B cell (primary cell): ENCODE results near the gene PARD6G. TPM values are rescaled to one million over a fixed set of nuclear protein-coding genes. Genes with fewer than 3 reads are reported as not detected.

Experiments
- ATAC-seq: fragments of 200-7000 bp; cut with Tn5 transposase; one replicate; pipeline ENCODE4 v1.10.0; 2021; ENCODE audit warnings: low read depth, mild to moderate bottlenecking, moderate number of reproducible peaks, moderate library complexity
- CTCF ChIA-PET: fragments of 350-600 bp; sonication (Branson Sonifier 250); formaldehyde crosslinking; loops from one replicate; lab custom pipeline; 2021; ENCODE audit warnings: antibody characterized with exemption, inconsistent platforms; lab: Charles Lee
- POLR2A ChIA-PET: fragments of 350-600 bp; sonication (Branson Sonifier 250); formaldehyde crosslinking; loops from one replicate; lab custom pipeline; 2021; ENCODE audit warnings: antibody characterized with exemption; lab: Charles Lee
- DNase-seq: peaks from one replicate; pipeline ENCODE4 v3.0.0; 2013
- H2AFZ ChIP-seq: 2 replicates; pipeline ENCODE4 v1.6.1; 2012; ENCODE audit warnings: mild to moderate bottlenecking, low read depth, low read length; ENCODE audit not compliant: insufficient read depth, poor library complexity, severe bottlenecking
- H3K27ac ChIP-seq, 2 donors: 1 replicate in 1 of 2; 2 replicates in 1 of 2; pipeline ENCODE4 v1.5.1; 2012 to 2013; ENCODE audit warnings: low read length in 2 of 2, mild to moderate bottlenecking in 2 of 2, moderate library complexity in 1 of 2
- H3K27me3 ChIP-seq, 4 experiments: fragments of 200-600 bp in 1 of 4; sonication (generic) in 1 of 4; replicated peaks in 1 of 4; 1 replicate in 2 of 4; 2 replicates in 2 of 4; pipeline versions ENCODE4 v1.6.1 to v1.7.0; 2013 to 2016; ENCODE audit warnings: low read length in 3 of 4, mild to moderate bottlenecking in 2 of 4, mixed read lengths in 1 of 4, moderate library complexity in 1 of 4; ENCODE audit not compliant: insufficient read depth in 4 of 4, control insufficient read depth in 3 of 4; ENCODE audit errors: control extremely low read depth in 1 of 4
- H3K36me3 ChIP-seq, 2 experiments: replicated peaks in 1 of 2; 1 replicate in 1 of 2; 2 replicates in 1 of 2; pipeline versions ENCODE4 v1.6.1 to v1.7.1; 2013; ENCODE audit warnings: low read length in 1 of 2; ENCODE audit not compliant: insufficient read depth in 2 of 2, control insufficient read depth in 1 of 2; ENCODE audit errors: control extremely low read depth in 1 of 2, extremely low read depth in 1 of 2
- H3K4me1 ChIP-seq, 2 donors: fragments of 200-600 bp in 1 of 2; sonication (generic) in 1 of 2; 1 replicate in 1 of 2; 2 replicates in 1 of 2; pipeline versions ENCODE4 v1.5.1 to v1.6.1; 2013 to 2017; ENCODE audit warnings: low read length in 2 of 2; ENCODE audit not compliant: control insufficient read depth in 2 of 2, insufficient read depth in 2 of 2
- H3K4me2 ChIP-seq: replicated peaks from 2 replicates; pipeline ENCODE3; 2012; ENCODE audit warnings: mild to moderate bottlenecking, low read depth, low read length; ENCODE audit not compliant: poor library complexity, severe bottlenecking
- H3K4me3 ChIP-seq, 5 experiments: fragments of 200-600 bp in 1 of 5; sonication (generic) in 1 of 5; 1 replicate in 3 of 5; 2 replicates in 2 of 5; pipeline versions ENCODE4 v1.5.1 to v1.7.0; 2011 to 2016; ENCODE audit warnings: low read length in 4 of 5, mild to moderate bottlenecking in 4 of 5, low read depth in 2 of 5, control low read depth in 1 of 5, moderate library complexity in 1 of 5; ENCODE audit not compliant: insufficient read depth in 1 of 5; ENCODE audit errors: control extremely low read depth in 1 of 5, extremely low read depth in 1 of 5
- H3K79me2 ChIP-seq: fragments of 200-600 bp; sonication (generic); one replicate; pipeline ENCODE4 v1.6.0; 2016; ENCODE audit warnings: low read length; ENCODE audit not compliant: control insufficient read depth, insufficient read depth
- H3K9ac ChIP-seq: fragments of 200-600 bp; sonication (generic); 2 replicates; pipeline ENCODE4 v1.6.1; 2017; ENCODE audit warnings: mild to moderate bottlenecking, low read length, moderate library complexity
- H3K9me3 ChIP-seq, 3 donors: one replicate each; pipeline versions ENCODE4 v1.6.1 to v1.7.1; 2013; ENCODE audit warnings: low read length in 2 of 3; ENCODE audit not compliant: control insufficient read depth in 2 of 3, insufficient read depth in 1 of 3; ENCODE audit errors: control extremely low read depth in 1 of 3
- H4K20me1 ChIP-seq: 2 replicates; pipeline ENCODE4 v1.6.0; 2012; ENCODE audit warnings: mild to moderate bottlenecking, low read length; ENCODE audit not compliant: insufficient read depth, control insufficient read depth, poor library complexity, severe bottlenecking
- H3K27ac Mint-ChIP-seq: one replicate; pipeline ENCODE4 v1.8.0; 2021; ENCODE audit warnings: mixed read lengths
- H3K27me3 Mint-ChIP-seq: one replicate; pipeline ENCODE4 v1.8.0; 2021; ENCODE audit warnings: mixed read lengths
- H3K4me1 Mint-ChIP-seq: one replicate; pipeline ENCODE4 v1.8.0; 2021; ENCODE audit warnings: mixed read lengths
- H3K4me3 Mint-ChIP-seq: one replicate; pipeline ENCODE4 v1.8.0; 2021; ENCODE audit warnings: mixed read lengths
- H3K9me3 Mint-ChIP-seq: one replicate; pipeline ENCODE4 v1.8.0; 2022; ENCODE audit warnings: mixed read lengths; ENCODE audit not compliant: insufficient read depth
- EZH2 ChIP-seq: IDR thresholded peaks from 2 replicates; pipeline ENCODE4 v1.6.1; 2012; ENCODE audit warnings: borderline replicate concordance, low read depth, mild to moderate bottlenecking, moderate library complexity, low read length; ENCODE audit not compliant: insufficient read depth, poor library complexity, severe bottlenecking
- WGBS: methylation state at CpG from one replicate; pipeline ENCODE4 v1.1.5; 2013; ENCODE audit warnings: missing lambda C conversion rate; ENCODE audit not compliant: insufficient coverage; 5-methylcytosine and 5-hydroxymethylcytosine counted together
- intact Hi-C: fragments of 100-400 bp; cut with micrococcal nuclease; formaldehyde crosslinking; loops from one replicate; pipeline ENCODE4 v1.10.0; 2022
- polyA plus RNA-seq: library from polyadenylated mRNA; depleted of rRNA; stranded (reverse); fragments of >200 nt; gene quantifications from 2 replicates; pipeline ENCODE4 v1.2.3, GENCODE V29; 2012
- total RNA-seq, 2 donors: library from RNA; stranded (reverse); fragments of 120-200 nt in 1 of 2; gene quantifications; 1 replicate in 1 of 2; 2 replicates in 1 of 2; pipeline versions ENCODE4 v1.2.3 to v1.2.4, GENCODE V29; 2013 to 2022
- TF ChIP-seq, protein P1 (sequence below): fragments of 200-600 bp; IDR thresholded peaks from one replicate; pipeline ENCODE4 v1.8.0; 2022; ENCODE audit warnings: antibody characterized with exemption, mild to moderate bottlenecking

The PARD6G gene
- total and polyA plus RNA-seq, 2 donors (not counting 1 experiment from before 2014, with no cell fraction given): not detected

DNA sequence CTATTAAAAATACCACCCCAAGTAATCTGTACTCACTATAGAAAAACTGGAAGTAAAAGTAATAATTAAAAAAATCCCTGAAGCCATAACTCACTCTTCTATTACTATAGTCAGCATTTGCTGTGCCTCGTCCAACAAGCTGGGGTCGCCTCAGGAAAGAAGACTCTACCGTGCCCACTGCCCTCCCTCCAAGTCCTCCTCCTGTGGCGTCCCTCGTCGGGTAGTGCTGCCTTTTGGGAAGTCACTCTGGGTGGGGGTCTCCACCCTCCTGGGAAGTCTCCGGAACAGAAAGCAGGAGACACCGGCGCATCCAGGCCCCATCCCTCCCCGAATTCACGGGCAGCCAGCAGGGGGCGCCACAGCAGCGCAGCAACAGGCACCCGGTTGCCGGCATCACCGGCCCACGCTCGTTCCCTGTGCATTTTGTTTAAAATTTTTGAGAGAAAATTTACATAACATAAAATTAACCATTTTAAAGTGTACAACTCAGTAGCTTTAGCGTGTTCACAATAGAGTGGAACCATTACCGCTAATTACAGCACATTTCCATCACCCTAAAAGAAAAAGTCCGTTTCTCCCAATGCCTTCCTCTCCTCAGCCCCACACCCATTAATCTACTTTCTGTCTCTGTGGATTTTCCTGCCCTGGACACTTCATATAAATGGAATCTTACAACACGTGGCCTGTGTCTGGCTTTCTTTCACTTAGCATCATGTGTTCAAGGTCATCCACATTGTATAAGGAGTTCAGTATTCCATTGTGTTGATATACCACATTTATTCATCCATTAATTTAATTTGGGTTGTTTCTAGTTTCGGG lies 76.1 kb downstream of the PARD6G start:
- H3K9ac ChIP-seq: no peak overlapping the region
- H3K27ac ChIP-seq: no peak overlapping the region
- H3K27me3 ChIP-seq: peaks cover 0 to 26% (median 12%) of the 10 kb centered on the region in 4 experiments
- H3K36me3 ChIP-seq: no peaks in the 10 kb centered on the region
- H2AFZ ChIP-seq: no peak overlapping the region
- no peaks in the 10 kb centered on the region for H3K79me2 ChIP-seq
- CTCF ChIA-PET: no interaction called here
- TF ChIP-seq EZH2: no peak
- TF ChIP-seq, protein P1, sequence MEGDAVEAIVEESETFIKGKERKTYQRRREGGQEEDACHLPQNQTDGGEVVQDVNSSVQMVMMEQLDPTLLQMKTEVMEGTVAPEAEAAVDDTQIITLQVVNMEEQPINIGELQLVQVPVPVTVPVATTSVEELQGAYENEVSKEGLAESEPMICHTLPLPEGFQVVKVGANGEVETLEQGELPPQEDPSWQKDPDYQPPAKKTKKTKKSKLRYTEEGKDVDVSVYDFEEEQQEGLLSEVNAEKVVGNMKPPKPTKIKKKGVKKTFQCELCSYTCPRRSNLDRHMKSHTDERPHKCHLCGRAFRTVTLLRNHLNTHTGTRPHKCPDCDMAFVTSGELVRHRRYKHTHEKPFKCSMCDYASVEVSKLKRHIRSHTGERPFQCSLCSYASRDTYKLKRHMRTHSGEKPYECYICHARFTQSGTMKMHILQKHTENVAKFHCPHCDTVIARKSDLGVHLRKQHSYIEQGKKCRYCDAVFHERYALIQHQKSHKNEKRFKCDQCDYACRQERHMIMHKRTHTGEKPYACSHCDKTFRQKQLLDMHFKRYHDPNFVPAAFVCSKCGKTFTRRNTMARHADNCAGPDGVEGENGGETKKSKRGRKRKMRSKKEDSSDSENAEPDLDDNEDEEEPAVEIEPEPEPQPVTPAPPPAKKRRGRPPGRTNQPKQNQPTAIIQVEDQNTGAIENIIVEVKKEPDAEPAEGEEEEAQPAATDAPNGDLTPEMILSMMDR: peak; percentile 54
- peaks cover 0 to 3% of the 10 kb centered on the region in 2 donors for H3K4me1 ChIP-seq
- ATAC-seq: no peak
- Mint-ChIP-seq H3K27ac (no peak overlapping the region), H3K9me3 (no peaks in the 10 kb centered on the region), H3K4me3 (no peak overlapping the region), H3K27me3 (peaks cover 57% of the 10 kb centered on the region), H3K4me1 (peaks cover 4% of the 10 kb centered on the region)
- H3K9me3 ChIP-seq: peaks cover 0 to 17% (median 0%) of the 10 kb centered on the region in 3 donors
- whole genome bisulfite sequencing: 41% methylated on average over 8 of the region's 23 CpGs
- no peak overlapping the region for H3K4me2 ChIP-seq
- POLR2A ChIA-PET: no interaction called here
- H4K20me1 ChIP-seq: no peaks in the 10 kb centered on the region
- no peak overlapping the region for H3K4me3 ChIP-seq
- intact Hi-C loops: no loop called here
- DNase-seq: no peak

DNA sequence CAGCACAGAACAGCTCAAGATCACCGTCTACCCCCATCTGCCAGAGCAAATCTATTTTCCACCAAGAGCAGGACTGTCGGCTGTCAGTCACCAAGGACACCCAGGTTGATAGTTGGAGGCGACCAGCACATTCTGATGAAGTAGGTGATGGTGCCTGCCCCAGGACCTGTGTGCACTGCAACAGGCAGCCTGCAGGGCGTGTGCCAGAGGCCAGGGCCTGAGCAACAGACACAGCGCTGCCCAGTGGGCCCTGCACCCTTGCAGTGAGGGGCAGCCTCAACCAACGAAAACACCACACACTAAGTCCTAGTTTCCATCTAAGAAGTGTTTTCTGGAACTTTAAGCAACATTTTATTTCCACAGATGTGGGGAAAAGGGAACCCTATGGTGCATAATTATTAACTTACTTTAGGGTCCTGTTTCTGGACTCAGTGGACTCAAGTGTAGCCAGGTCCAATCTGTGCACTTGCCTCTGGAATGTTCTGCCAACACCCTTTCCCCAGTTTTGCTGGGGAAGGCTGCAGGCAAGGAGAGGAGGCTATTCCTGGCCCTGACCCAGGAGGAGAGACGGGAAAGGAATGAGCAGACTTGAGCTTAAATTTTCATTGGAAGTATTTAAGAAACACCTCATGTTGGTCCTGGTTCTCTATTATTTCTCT lies 76.8 kb downstream of the PARD6G start:
- ChIA-PET POLR2A (no interaction called here), CTCF (no interaction called here)
- WGBS: 96% methylated on average over 3 of the region's 7 CpGs
- Mint-ChIP-seq H3K4me3 (no peak overlapping the region), H3K4me1 (peaks cover 4% of the 10 kb centered on the region), H3K27ac (no peak overlapping the region), H3K27me3 (peaks cover 50% of the 10 kb centered on the region), H3K9me3 (no peaks in the 10 kb centered on the region)
- TF ChIP-seq EZH2: no peak
- TF ChIP-seq, protein P1: no peak
- no peak overlapping the region for H2AFZ ChIP-seq
- peaks cover 0 to 3% of the 10 kb centered on the region in 2 donors for H3K4me1 ChIP-seq
- no peak overlapping the region for H3K4me3 ChIP-seq
- H3K4me2 ChIP-seq: no peak overlapping the region
- H3K27me3 ChIP-seq: peaks cover 0 to 26% (median 12%) of the 10 kb centered on the region in 4 experiments
- H3K36me3 ChIP-seq: no peaks in the 10 kb centered on the region
- intact Hi-C loops: no loop called here
- H3K27ac ChIP-seq: no peak overlapping the region
- no peaks in the 10 kb centered on the region for H3K79me2 ChIP-seq
- no peak overlapping the region for H3K9ac ChIP-seq
- ATAC-seq (no peak), DNase-seq (no peak)
- peaks cover 0 to 25% (median 0%) of the 10 kb centered on the region in 3 donors for H3K9me3 ChIP-seq
- no peaks in the 10 kb centered on the region for H4K20me1 ChIP-seq
